Parathyroid adenoma (tissue), 2 donors: Measurements from ENCODE around the gene ACTL6B.

Experiments used
- H2AFZ ChIP-seq: fragments of 300-600 bp; sonication (generic); one replicate; pipeline ENCODE4 v1.7.0; 2017; ENCODE audit warnings: antibody characterized with exemption, mild to moderate bottlenecking
- H3K27ac ChIP-seq: fragments of 300-600 bp; sonication (generic); one replicate; pipeline ENCODE4 v1.7.0; 2017
- H3K27me3 ChIP-seq: fragments of 300-600 bp; sonication (generic); one replicate; pipeline ENCODE4 v1.7.0; 2017; ENCODE audit warnings: low read length; ENCODE audit not compliant: control insufficient read depth, insufficient read depth
- H3K36me3 ChIP-seq: fragments of 300-600 bp; sonication (generic); one replicate; pipeline ENCODE4 v1.7.0; 2017; ENCODE audit warnings: low read length; ENCODE audit not compliant: control insufficient read depth, insufficient read depth
- H3K4me1 ChIP-seq: fragments of 300-600 bp; sonication (generic); one replicate; pipeline ENCODE4 v1.7.0; 2017; ENCODE audit warnings: control low read depth
- H3K4me2 ChIP-seq: fragments of 300-600 bp; sonication (generic); one replicate; pipeline ENCODE4 v1.7.0; 2017; ENCODE audit warnings: low read length
- H3K4me3 ChIP-seq: fragments of 300-600 bp; sonication (generic); one replicate; pipeline ENCODE4 v1.7.0; 2017; ENCODE audit warnings: low read depth, low read length
- H3K79me2 ChIP-seq: fragments of 300-600 bp; sonication (generic); one replicate; pipeline ENCODE4 v1.7.0; 2017; ENCODE audit warnings: control low read depth
- H3K9ac ChIP-seq: fragments of 300-600 bp; sonication (generic); one replicate; pipeline ENCODE4 v1.7.0; 2017; ENCODE audit warnings: mild to moderate bottlenecking
- H3K9me3 ChIP-seq: fragments of 300-600 bp; sonication (generic); one replicate; pipeline ENCODE4 v1.7.0; 2017; ENCODE audit warnings: low read length; ENCODE audit not compliant: control insufficient read depth
- TF ChIP-seq, protein P1 (sequence below): fragments of 300-600 bp; sonication (generic); IDR thresholded peaks from one replicate; pipeline ENCODE4 v1.7.0; 2017; ENCODE audit warnings: antibody characterized with exemption, mild to moderate bottlenecking
- donor health status: primary hyperparathyroidism.

ACTL6B gene

DNA sequence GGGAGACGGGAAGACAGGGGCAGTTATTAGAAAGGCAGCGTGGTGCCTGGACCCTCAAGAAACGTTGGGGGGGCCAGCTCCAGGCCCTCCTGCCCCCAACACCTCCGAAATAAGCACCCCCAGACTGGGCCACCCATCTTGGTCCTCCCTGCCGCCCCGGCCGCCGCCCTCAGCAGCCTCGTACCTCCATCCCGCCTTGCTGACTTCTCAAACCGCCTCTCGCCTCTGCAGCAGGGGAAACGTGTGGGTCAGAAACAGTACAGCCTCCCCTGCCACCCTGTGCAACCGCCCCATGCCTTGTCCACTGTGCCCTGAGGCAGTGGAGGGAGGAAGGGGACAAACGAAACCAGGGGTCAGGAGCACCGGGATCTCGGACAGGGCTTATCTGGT is 30.6 kb upstream of the ACTL6B start:
- H3K4me3 ChIP-seq, result no peak overlapping the region
- no peak overlapping the region for H3K4me2 ChIP-seq
- TF ChIP-seq, protein P1, sequence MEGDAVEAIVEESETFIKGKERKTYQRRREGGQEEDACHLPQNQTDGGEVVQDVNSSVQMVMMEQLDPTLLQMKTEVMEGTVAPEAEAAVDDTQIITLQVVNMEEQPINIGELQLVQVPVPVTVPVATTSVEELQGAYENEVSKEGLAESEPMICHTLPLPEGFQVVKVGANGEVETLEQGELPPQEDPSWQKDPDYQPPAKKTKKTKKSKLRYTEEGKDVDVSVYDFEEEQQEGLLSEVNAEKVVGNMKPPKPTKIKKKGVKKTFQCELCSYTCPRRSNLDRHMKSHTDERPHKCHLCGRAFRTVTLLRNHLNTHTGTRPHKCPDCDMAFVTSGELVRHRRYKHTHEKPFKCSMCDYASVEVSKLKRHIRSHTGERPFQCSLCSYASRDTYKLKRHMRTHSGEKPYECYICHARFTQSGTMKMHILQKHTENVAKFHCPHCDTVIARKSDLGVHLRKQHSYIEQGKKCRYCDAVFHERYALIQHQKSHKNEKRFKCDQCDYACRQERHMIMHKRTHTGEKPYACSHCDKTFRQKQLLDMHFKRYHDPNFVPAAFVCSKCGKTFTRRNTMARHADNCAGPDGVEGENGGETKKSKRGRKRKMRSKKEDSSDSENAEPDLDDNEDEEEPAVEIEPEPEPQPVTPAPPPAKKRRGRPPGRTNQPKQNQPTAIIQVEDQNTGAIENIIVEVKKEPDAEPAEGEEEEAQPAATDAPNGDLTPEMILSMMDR, result no peak
- no peak overlapping the region for H2AFZ ChIP-seq
- no peaks in the 10 kb centered on the region for H3K9me3 ChIP-seq
- no peaks in the 10 kb centered on the region for H3K27me3 ChIP-seq
- no peak overlapping the region for H3K27ac ChIP-seq
- peaks cover 6% of the 10 kb centered on the region for H3K4me1 ChIP-seq
- H3K9ac ChIP-seq, result no peak overlapping the region
- H3K36me3 ChIP-seq, result no peaks in the 10 kb centered on the region
- H3K79me2 ChIP-seq, result peaks cover 30% of the 10 kb centered on the region

DNA sequence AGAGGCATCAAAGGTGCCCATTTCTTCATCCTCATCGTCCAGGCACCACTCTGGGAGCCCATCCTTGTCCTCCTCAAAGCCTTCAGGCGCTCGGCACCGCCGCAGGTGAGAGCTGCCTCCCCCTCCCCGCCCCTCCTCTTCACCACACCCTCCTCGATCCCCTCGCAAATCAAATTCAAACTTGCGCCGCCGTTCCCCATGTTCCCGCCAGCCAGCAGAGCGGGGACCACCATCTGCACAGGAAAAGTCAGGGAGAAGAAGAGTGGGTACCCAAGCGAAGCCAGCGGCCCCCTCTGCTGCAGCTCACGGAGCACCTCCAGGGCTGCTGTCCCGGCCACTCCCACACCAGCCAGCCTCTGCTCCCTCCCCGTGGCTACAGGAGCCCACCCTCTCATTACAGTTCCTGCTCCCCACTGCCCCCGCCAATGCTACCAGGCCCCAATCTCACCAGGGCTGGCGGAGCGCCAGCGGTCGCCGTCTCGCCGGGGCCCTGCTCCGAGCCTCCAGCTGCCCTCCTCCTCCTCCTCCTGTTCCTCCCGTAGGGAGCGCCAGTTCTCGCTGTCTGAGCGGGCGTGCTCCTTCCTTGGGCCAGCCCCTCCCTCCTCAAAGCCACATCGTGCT is 30.1 kb upstream of the ACTL6B start:
- Histone ChIP-seq H3K27me3 (no peaks in the 10 kb centered on the region), H3K4me3 (no peak overlapping the region), H3K9ac (no peak overlapping the region), H3K79me2 (peaks cover 30% of the 10 kb centered on the region), H2AFZ (no peak overlapping the region), H3K9me3 (no peaks in the 10 kb centered on the region), H3K4me2 (no peak overlapping the region), H3K36me3 (no peaks in the 10 kb centered on the region), H3K4me1 (peaks cover 6% of the 10 kb centered on the region), H3K27ac (no peak overlapping the region)
- TF ChIP-seq, protein P1, result no peak

DNA sequence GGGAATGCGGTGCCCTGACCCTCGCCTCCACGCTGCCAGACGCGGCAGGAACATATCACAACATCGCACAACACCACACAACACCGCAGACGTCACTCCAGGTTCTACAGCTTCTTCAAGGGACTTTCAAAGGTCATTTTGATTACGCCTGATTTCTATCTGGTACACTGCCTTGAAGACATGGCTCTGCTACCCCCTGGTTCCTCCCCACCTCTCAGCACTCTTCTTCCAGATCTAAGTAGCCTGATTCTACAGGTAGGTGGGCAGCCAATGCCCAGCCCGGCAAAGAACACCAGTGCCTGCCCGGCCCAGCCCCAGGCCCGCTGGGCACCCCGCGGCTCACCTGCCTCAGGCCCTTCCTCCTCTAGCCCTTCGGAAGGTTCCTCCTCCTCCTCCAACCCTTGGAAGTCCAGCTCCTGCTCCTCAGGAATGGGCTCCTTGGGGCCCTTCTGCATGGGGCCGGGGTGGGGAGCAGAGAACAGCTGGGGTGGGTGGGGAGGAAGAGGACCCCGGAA is 29.4 kb upstream of the ACTL6B start:
- Histone ChIP-seq H3K4me1 (peaks cover 1% of the 10 kb centered on the region), H3K9ac (no peak overlapping the region), H3K4me2 (no peak overlapping the region), H3K79me2 (peaks cover 24% of the 10 kb centered on the region), H3K9me3 (no peaks in the 10 kb centered on the region), H3K27me3 (no peaks in the 10 kb centered on the region), H3K4me3 (no peak overlapping the region), H3K27ac (no peak overlapping the region), H3K36me3 (no peaks in the 10 kb centered on the region), H2AFZ (no peak overlapping the region)
- TF ChIP-seq, protein P1, result no peak

DNA sequence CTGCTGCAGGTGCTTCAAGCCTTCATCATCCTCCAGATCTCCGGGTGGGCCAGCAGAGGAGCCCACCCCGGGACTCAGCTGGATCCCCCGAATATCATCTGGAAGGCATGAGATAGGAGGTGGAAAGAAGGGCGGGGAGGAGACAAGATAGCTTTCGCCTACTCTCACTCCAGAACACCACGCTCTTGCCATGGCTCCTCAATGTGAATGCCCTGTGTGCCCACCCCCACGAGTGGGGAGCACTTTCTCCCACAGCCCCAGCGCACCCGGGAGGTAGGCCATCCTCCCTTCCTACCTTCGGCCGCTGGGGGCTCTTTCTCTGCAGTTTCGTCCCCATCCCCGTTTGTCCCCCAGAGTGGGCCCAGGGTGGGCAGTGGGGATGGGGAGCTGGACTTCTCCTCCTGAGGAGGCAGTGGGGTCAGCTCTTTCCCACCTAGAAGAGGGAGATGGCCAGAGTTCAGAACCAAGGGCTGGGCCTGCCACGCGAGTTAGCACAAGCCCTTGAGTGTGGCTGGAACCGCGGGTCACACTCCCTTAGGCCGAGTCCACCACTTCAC is 28.9 kb upstream of the ACTL6B start:
- H3K79me2 ChIP-seq, result peaks cover 18% of the 10 kb centered on the region
- H3K9ac ChIP-seq, result no peak overlapping the region
- no peak overlapping the region for H2AFZ ChIP-seq
- no peaks in the 10 kb centered on the region for H3K36me3 ChIP-seq
- no peak overlapping the region for H3K4me2 ChIP-seq
- H3K27ac ChIP-seq, result no peak overlapping the region
- H3K4me3 ChIP-seq, result no peak overlapping the region
- H3K4me1 ChIP-seq, result no peaks in the 10 kb centered on the region
- no peaks in the 10 kb centered on the region for H3K9me3 ChIP-seq
- TF ChIP-seq, protein P1, result no peak
- no peaks in the 10 kb centered on the region for H3K27me3 ChIP-seq
